Measurements from ENCODE around the gene MED12L.
"Not testable (repeated sequence)": the region's sequence is repeated elsewhere in the genome, so short reads cannot be mapped to it uniquely, and the experiment has no call there.

MED12L gene

DNA sequence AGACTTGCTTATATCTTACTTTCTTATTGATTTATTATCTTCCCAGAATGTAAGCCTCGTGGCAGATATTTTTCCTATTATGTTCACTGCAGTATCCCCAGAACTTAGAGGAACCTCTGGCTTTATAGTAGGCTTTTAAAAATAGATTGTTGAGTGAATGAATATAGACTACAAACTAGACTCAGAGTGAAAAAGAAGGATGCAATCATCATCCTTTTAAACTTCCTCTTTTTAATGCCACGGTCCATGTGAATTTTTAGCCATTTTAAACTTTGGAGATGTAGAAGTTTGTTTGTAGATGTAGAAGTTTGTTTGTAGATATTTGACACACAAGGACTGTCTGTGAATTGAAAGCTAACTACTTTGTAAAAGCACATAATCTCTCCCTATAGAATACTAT is 306.3 kb downstream of the MED12L start:
- TF ChIP-seq, protein P1, sequence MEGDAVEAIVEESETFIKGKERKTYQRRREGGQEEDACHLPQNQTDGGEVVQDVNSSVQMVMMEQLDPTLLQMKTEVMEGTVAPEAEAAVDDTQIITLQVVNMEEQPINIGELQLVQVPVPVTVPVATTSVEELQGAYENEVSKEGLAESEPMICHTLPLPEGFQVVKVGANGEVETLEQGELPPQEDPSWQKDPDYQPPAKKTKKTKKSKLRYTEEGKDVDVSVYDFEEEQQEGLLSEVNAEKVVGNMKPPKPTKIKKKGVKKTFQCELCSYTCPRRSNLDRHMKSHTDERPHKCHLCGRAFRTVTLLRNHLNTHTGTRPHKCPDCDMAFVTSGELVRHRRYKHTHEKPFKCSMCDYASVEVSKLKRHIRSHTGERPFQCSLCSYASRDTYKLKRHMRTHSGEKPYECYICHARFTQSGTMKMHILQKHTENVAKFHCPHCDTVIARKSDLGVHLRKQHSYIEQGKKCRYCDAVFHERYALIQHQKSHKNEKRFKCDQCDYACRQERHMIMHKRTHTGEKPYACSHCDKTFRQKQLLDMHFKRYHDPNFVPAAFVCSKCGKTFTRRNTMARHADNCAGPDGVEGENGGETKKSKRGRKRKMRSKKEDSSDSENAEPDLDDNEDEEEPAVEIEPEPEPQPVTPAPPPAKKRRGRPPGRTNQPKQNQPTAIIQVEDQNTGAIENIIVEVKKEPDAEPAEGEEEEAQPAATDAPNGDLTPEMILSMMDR (IDR thresholded peaks at IDR 0.05; ENCODE audit: borderline replicate concordance, insufficient read depth, low read depth, low read length): no peak

DNA sequence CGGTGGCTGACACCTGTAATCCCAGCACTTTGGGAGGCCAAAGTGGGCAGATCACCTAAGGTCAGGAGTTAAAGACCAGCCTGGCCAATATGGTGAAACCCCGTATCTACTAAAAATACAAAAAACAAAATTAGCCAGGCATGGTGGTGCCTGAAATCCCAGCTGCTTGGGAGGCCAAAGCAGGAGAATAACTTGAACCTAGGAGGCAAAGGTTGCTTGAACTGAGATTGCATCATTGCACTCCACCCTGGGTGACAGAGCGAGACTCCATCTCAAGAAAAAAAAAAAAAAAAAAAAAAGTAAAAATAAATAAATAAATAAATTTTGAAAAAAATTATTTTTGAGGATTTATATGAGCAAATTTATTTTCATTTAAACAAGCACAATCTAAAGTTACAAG is 306.7 kb downstream of the MED12L start:
- not testable (repeated sequence) for H3K4me3 ChIP-seq (ENCODE audit: low read depth, low read length)

More for the DNA sequence above, 306.3 kb downstream of the MED12L start:
- H3K4me3 ChIP-seq (ENCODE audit: low read depth, low read length): no peak overlapping the region

DNA sequence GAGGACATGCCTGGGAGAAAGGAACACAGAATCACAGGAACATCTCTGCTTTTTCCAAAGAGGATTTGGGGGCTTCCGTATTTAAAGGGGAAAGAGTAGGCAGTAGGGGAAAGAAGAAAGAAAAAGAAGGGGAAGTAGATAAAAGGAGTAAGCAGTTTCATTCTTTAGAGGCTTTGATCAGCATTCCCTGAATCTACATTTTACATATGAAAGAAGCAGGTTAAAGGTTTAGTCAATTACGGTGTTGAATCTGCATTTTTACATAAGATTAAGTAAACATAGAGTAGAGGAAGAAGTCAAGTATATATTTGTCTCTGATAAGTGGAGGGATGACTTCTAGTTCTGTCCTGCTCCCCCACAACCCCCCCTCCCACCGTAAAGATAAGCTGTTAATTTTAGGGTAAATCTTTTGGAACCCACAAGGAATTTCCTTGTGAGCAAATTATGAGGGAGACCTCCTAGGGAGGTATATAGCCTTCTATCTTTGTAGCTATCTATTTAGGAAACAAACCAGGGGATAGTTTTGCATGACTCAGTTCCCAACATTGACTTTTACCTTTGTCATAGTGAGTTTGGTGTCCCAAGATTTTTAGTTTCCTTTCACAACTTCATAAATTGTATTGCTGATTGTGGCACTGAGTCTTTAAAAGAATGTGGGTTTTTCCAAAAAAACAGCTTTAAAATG is 307.8 kb downstream of the MED12L start:
- TF ChIP-seq, protein P1 (IDR thresholded peaks at IDR 0.05; ENCODE audit: borderline replicate concordance, insufficient read depth, low read depth, low read length): no peak
- no peak overlapping the region for H3K4me3 ChIP-seq (ENCODE audit: low read depth, low read length)

DNA sequence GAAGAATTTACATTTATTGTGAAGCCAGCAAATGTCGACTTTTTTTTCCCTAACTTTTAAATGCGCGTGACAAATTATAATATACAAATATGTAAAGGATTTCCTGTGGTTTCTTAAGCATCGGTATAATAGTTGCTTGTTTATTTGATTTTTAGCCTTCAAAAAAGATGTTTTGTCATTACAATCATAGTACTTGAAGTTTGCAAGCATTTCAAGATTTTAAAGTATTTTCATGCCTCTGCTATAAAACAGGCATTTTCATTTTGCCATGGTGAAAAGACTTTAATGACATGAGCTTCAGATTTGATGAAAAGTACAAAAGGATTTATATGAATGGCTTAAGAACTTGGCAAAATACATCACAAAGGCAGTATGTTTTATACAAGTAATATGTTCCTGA is 308.5 kb downstream of the MED12L start:
- H3K4me3 ChIP-seq (ENCODE audit: low read depth, low read length): no peak overlapping the region
- TF ChIP-seq, protein P1 (IDR thresholded peaks at IDR 0.05; ENCODE audit: borderline replicate concordance, insufficient read depth, low read depth, low read length): no peak

DNA sequence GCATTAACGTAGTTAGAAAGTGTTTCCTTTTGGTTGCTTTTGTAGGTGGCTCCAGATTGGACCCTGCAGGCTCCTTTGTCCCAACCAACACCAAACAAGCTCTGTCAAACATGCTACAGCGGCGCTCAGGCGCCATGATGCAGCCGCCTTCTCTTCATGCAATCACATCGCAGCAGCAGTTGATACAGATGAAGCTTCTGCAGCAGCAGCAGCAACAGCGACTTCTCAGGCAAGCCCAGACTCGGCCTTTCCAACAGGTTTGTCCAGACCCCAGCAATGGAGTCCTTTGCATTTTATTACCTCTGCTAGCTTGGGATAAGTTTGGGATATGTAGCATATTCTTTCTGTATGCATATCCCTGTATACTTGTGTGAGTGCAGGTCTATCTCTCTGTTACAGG is 309.1 kb downstream of the MED12L start:
- TF ChIP-seq, protein P1 (IDR thresholded peaks at IDR 0.05; ENCODE audit: borderline replicate concordance, insufficient read depth, low read depth, low read length): no peak
- no peak overlapping the region for H3K4me3 ChIP-seq (ENCODE audit: low read depth, low read length)

DNA sequence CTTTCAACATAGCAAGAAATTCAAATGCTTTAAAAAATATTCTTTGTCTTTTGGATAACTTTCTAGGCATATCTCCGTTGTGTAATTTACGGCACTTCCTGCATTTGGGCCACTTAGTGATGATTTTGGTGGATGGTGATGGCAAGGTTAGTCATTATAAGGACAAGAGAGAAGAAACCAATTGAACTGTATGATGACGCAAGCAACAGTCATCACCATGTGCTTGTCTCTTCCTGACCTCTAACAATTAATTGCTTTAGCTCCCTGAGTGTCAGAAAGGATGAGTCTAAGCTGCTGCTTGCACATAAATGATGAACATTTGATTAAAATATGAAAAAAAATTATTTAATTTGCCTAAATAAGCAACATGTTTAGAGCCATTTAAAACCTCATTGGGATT is 310.3 kb downstream of the MED12L start:
- TF ChIP-seq, protein P1 (IDR thresholded peaks at IDR 0.05; ENCODE audit: borderline replicate concordance, insufficient read depth, low read depth, low read length): no peak
- no peak overlapping the region for H3K4me3 ChIP-seq (ENCODE audit: low read depth, low read length)

DNA sequence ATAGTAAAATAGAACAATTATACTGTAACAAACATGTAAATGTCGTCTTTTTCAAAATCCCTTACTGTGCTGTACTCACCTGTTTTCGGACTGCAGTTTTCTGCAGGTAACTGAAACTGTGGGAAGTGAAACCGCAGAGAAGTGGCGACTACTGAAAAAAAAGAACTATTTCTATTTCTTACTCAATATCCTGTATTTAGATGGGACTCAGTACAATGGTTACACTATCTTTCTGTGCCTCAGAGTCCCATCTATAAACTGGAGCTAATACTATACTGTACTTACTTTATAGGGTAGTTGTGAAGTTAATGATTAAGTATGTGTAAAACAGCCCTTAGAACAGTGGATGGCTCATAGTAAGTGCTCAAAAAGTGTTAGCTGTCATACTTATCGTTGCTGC is 313.4 kb downstream of the MED12L start:
- TF ChIP-seq, protein P1 (IDR thresholded peaks at IDR 0.05; ENCODE audit: borderline replicate concordance, insufficient read depth, low read depth, low read length): no peak
- no peak overlapping the region for H3K4me3 ChIP-seq (ENCODE audit: low read depth, low read length)
